ENCODE data around the gene ZDHHC9.

DNA sequence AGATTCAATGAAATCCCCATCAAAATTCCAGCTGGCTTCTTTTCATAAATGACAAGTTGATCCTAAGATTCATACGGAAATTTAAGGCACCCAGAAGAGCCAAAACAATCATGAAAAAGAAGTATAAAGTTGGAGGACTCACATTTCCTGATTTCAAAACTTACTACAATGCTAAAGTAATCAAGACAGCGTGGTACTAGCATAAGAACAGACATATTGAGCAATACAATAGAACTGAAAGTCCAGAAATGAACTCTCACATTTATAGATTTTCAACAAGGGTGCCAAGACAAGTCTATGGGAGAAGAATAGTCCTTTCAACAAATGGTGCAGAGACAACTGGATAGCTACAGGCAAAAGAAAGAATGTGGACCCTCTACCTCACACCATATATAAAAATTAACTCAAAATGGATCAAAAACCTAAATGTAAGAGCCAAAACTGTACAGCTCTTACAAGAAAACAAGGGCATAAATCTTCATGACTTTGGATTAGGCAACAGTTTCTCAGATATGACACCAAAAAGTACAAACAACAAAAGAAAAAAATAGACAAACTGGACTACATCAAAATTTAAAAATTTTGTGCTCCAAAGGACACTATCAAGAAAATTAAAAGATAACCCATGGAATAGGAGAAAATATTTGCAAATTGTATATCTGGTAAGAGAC lies 35.4 kb downstream of the ZDHHC9 start:
- TF ChIP-seq, protein P1, sequence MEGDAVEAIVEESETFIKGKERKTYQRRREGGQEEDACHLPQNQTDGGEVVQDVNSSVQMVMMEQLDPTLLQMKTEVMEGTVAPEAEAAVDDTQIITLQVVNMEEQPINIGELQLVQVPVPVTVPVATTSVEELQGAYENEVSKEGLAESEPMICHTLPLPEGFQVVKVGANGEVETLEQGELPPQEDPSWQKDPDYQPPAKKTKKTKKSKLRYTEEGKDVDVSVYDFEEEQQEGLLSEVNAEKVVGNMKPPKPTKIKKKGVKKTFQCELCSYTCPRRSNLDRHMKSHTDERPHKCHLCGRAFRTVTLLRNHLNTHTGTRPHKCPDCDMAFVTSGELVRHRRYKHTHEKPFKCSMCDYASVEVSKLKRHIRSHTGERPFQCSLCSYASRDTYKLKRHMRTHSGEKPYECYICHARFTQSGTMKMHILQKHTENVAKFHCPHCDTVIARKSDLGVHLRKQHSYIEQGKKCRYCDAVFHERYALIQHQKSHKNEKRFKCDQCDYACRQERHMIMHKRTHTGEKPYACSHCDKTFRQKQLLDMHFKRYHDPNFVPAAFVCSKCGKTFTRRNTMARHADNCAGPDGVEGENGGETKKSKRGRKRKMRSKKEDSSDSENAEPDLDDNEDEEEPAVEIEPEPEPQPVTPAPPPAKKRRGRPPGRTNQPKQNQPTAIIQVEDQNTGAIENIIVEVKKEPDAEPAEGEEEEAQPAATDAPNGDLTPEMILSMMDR (IDR thresholded peaks at IDR 0.05) = no peak
- TF ChIP-seq EZH2 (IDR thresholded peaks at IDR 0.05; ENCODE audit: borderline replicate concordance, insufficient read depth, low read depth, low read length, poor library complexity, severe bottlenecking) = no peak
